GM20000 (cell line): ENCODE measurements around the gene TMEM39A.

ENCODE experiments used
- DNase-seq: peaks from one replicate; pipeline ENCODE4 v3.0.0; 2012; ENCODE audit warnings: low spot score
- TF ChIP-seq, protein P1 (sequence below): IDR thresholded peaks from 2 replicates; pipeline ENCODE4 v1.5.1; 2012; ENCODE audit warnings: mild to moderate bottlenecking, control low read depth; ENCODE audit errors: extremely low read depth, missing control alignments

Gene TMEM39A

DNA sequence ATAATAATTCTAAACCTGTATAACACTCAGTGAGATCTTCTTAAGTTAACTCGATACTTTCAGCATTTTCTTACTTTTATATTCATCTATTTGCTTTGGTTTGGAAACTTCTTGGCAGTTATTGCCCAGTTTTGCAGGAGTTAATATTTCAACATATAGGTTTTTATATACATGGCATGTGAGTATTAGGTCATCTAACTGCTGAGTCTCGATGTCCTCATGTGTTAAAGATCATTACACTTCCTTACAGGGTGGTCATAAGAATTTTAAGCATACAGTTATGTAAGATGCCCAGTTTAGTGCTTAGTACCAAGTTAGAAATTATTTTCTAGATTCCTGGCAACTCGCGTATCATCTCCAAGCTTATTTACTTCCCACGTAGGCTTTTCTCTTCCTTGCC, 62.9 kb downstream of the TMEM39A start:
- TF ChIP-seq, protein P1, sequence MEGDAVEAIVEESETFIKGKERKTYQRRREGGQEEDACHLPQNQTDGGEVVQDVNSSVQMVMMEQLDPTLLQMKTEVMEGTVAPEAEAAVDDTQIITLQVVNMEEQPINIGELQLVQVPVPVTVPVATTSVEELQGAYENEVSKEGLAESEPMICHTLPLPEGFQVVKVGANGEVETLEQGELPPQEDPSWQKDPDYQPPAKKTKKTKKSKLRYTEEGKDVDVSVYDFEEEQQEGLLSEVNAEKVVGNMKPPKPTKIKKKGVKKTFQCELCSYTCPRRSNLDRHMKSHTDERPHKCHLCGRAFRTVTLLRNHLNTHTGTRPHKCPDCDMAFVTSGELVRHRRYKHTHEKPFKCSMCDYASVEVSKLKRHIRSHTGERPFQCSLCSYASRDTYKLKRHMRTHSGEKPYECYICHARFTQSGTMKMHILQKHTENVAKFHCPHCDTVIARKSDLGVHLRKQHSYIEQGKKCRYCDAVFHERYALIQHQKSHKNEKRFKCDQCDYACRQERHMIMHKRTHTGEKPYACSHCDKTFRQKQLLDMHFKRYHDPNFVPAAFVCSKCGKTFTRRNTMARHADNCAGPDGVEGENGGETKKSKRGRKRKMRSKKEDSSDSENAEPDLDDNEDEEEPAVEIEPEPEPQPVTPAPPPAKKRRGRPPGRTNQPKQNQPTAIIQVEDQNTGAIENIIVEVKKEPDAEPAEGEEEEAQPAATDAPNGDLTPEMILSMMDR, result no peak

DNA sequence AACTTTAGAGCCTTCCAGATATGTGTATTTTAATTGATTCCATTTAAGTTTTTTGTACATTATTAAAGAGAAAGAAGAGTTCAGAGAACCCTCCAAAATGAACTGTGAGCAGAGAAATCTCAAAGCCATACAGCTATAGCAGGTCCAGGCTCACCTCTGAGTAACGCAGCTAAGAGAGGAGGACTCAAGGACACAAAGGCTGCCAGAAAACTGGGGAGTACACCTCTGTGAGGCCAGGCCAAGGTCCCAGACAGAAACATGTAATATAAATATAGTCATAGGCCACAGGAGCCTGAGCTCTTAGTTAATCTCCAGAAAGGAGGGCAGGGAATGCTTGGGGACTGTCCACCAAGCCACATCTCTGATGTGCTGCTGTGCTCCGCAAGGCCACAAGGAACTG, 66.5 kb downstream of the TMEM39A start:
- TF ChIP-seq, protein P1, result no peak
- DNase-seq, result no peak

More for the DNA sequence above, 62.9 kb downstream of the TMEM39A start:
- DNase-seq, result no peak

DNA sequence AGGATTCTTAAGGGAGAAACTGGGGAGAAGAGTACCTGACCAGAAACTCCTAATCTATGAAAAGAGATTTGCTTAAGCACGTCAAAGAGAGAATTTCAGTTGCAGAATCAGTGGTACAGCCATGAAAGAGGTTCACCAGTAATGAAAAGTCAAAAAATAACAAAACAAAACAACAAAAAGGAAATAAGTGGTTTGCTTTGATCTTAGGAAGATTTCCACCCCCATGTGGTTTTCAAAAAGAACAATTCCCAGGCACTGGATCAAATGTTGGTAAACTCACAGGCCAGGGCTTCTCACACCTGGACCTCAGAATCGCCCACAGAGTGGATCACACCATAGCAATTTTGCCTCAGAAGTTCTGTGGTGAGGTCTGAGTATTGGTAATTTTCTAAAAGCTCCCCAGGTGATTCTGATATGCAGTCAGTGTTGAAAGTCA, 67.5 kb downstream of the TMEM39A start:
- peak; percentile 24 for DNase-seq
- TF ChIP-seq, protein P1, result no peak

DNA sequence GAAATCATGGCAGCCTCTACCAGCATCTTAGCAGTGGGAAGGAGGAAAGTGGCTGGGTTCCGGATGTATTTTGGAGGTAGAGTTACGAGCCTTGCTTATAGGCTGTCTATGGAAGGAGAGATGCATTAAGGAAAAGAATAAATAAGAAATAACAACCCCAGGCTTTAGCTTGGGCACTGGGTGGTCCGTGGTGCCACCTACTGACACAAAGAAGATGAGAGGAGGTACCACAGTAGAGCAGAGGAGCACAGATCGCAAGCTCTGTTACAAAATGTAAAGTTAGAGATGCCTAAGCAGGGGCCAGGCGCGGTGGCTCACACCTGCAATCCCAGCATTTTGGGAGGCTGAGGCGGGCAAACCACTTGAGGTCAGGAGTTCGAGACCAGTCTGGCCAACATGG, 74.8 kb downstream of the TMEM39A start:
- no peak for DNase-seq
- TF ChIP-seq, protein P1, result no peak

DNA sequence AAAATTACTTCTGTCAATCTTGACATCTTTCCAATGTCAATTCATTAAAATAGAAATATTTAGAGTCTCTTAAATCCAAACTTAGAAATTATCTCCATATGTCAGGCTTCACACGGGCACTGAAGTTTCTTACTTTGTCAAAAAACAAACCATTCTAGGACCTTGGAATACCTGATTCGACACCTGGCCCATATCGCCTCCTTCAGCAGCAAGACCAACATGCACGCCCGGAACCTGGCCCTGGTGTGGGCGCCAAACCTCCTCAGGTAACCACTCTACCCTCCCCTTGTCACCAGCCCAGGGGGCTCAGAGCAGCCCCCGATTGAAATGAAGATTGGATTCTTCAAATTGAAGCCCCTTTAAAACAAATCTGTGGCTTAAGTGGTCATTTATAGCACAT, 81.3 kb downstream of the TMEM39A start:
- DNase-seq, result no peak
- TF ChIP-seq, protein P1, result no peak

DNA sequence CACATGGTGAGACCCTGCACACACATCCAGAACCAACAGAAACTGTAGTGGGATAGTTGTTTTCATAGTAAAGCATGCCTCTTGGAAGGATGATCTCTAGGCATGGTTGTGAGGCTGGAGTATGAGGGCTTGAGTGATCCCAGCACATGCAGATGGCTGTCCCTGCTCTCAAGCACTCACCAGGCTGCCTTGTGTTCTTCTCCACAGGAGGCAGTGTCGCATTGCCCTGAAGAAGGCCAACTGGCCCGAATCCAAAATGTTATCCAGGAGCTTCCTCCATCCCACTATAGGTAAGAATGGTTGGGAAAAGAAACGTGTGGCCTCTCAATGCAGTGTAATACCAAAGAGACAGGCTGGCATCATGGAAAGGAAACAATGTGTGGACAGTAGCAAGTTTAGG, 82.7 kb downstream of the TMEM39A start:
- no peak for DNase-seq
- TF ChIP-seq, protein P1, result no peak
